ENCODE measurements around the gene HOXA11. TPM values are rescaled to one million over a fixed set of nuclear protein-coding genes. Genes with fewer than 3 reads are reported as not detected.

HOXA11 gene
- total RNA-seq, 4 donors from 2014 or later = 0.34 to 1.2 (median 0.95) TPM; not detected in 1

GRCh38 chr7:27202018-27202861 is 17.2 kb upstream of the HOXA11 start:
- peaks cover 52% of the 10 kb centered on the region for H3K4me1 ChIP-seq
- H3K9me3 ChIP-seq = no peaks in the 10 kb centered on the region
- DNase-seq (ENCODE audit: low spot score in 2 of 2) = peak in 1 of 2 donors; percentile 65
- no peaks in the 10 kb centered on the region for H3K36me3 ChIP-seq
- TF ChIP-seq EP300 (IDR thresholded peaks at IDR 0.05) (no peak), CTCF (IDR thresholded peaks at IDR 0.05) (no peak), POLR2A (IDR thresholded peaks at IDR 0.05) (no peak), POLR2AphosphoS5 (IDR thresholded peaks at IDR 0.05) (no peak)
- peaks cover 99% of the 10 kb centered on the region for H3K27me3 ChIP-seq
- H3K4me3 ChIP-seq = no peak overlapping the region
- no peak overlapping the region for H3K27ac ChIP-seq
- WGBS = 38% methylated on average over 16 of the region's 30 CpGs

GRCh38 chr7:27201580-27202017 is 16.6 kb upstream of the HOXA11 start:
- WGBS = 40% methylated on average over 4 of the region's 4 CpGs
- TF ChIP-seq POLR2AphosphoS5 (IDR thresholded peaks at IDR 0.05) = no peak
- no peak for TF ChIP-seq EP300 (IDR thresholded peaks at IDR 0.05)
- no peak for TF ChIP-seq CTCF (IDR thresholded peaks at IDR 0.05)
- TF ChIP-seq POLR2A (IDR thresholded peaks at IDR 0.05) = no peak
- Histone ChIP-seq H3K27me3 (peaks cover 99% of the 10 kb centered on the region), H3K9me3 (no peaks in the 10 kb centered on the region), H3K4me1 (peaks cover 52% of the 10 kb centered on the region), H3K27ac (no peak overlapping the region), H3K4me3 (peak overlapping the region; percentile 55), H3K36me3 (no peaks in the 10 kb centered on the region)
- DNase-seq (ENCODE audit: low spot score in 2 of 2) = peak in 1 of 2 donors; percentile 67

- Histone ChIP-seq H3K27ac (no peak overlapping the region), H3K4me1 (peaks cover 55% of the 10 kb centered on the region), H3K36me3 (no peaks in the 10 kb centered on the region), H3K27me3 (peaks cover 99% of the 10 kb centered on the region), H3K4me3 (peak overlapping the region; percentile 55), H3K9me3 (no peaks in the 10 kb centered on the region)
- whole genome bisulfite sequencing = 24% methylated on average over 12 of the region's 14 CpGs
- DNase-seq (ENCODE audit: low spot score in 2 of 2) = peak; percentile 38 to 41
- TF ChIP-seq POLR2A (IDR thresholded peaks at IDR 0.05) = no peak
- TF ChIP-seq EP300 (IDR thresholded peaks at IDR 0.05) = no peak
- no peak for TF ChIP-seq CTCF (IDR thresholded peaks at IDR 0.05)
- TF ChIP-seq POLR2AphosphoS5 (IDR thresholded peaks at IDR 0.05) = no peak
Measured at GRCh38 chr7:27200761-27201579, 15.9 kb upstream of the HOXA11 start.

- Histone ChIP-seq H3K27me3 (peaks cover 99% of the 10 kb centered on the region), H3K27ac (no peak within 1 kb of the TSS), H3K9me3 (no peaks in the 10 kb centered on the region), H3K4me3 (peak within 1 kb of the TSS; percentile 55), H3K4me1 (peaks cover 47% of the 10 kb centered on the region), H3K36me3 (no peaks in the 10 kb centered on the region)
- DNase-seq (ENCODE audit: low spot score in 2 of 2) = peak; percentile 69 to 77
- no peak for TF ChIP-seq POLR2AphosphoS5 (IDR thresholded peaks at IDR 0.05)
- TF ChIP-seq EP300 (IDR thresholded peaks at IDR 0.05) = no peak
- TF ChIP-seq POLR2A (IDR thresholded peaks at IDR 0.05) = no peak
- TF ChIP-seq CTCF (IDR thresholded peaks at IDR 0.05) = no peak
- WGBS = under 1% methylated on average over 18 of the region's 99 CpGs
Measured at GRCh38 chr7:27199849-27200760, 15.1 kb upstream of the HOXA11 start, which contains the start of gene HOXA13. TSS of gene HOXA13 (minus strand) at chr7:27200091. CDS start at chr7:27200077, 14 bp downstream.
